Limb (tissue), 2 donors: Measurements from ENCODE around the gene TGFB1.
"Not testable (repeated sequence)": the region's sequence is repeated elsewhere in the genome, so short reads cannot be mapped to it uniquely, and the experiment has no call there.

ENCODE experiments used
- DNase-seq, 2 donors: peaks; one replicate each; pipeline ENCODE4 v3.0.0-alpha.2; 2016; ENCODE audit errors: extremely low spot score in 2 of 2

Gene TGFB1

DNA sequence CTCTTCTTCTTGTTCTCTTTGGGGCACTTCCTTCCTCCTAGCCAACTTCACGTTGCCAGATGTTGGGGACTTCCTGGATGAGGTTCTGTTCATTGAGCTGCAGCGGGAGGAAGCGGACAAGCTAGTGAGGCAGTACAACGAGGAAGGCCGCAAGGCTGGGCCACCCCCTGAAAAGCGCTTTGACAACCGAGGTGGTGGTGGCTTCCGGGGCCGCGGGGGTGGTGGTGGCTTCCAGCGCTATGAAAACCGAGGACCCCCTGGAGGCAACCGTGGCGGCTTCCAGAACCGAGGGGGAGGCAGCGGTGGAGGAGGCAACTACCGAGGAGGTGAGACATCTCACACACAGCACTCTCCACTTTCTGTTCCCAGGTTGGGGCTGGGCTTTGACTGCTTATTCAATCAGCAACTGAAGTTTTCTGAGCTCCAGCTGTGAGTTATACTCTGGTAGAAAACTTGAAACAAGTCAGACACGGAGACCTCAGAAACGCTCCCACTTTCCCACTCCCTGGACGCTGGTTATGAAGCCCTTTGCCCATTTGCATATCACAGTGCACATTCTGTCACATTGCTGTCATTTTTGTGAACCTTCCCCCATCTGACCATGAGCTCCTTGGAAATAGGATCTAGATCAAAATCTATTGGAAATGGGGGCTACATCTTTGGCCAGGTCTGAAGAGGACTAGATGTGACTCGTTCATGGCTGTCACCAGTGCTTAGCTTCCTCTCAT lies 50.9 kb downstream of the TGFB1 start:
- no peak for DNase-seq

DNA sequence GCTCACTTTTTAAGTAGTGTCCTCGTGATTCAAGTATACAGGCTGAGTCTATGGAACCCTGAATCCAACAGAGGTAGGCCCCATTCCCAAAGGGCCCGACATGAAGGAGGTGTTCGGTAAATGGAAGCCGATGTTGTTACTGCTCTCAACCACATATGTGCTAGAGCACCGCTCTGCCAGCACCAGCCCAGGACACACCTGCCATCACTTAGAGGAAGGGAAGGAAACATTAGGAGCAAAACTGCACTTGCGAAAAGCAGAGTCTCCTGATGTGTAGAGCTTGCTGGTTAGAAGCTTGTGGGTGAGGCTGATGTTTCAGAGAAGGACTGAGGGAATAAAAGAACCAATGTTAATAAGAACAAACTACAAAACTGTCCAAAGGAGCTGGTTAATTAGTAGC lies 53.2 kb downstream of the TGFB1 start:
- no peak for DNase-seq

DNA sequence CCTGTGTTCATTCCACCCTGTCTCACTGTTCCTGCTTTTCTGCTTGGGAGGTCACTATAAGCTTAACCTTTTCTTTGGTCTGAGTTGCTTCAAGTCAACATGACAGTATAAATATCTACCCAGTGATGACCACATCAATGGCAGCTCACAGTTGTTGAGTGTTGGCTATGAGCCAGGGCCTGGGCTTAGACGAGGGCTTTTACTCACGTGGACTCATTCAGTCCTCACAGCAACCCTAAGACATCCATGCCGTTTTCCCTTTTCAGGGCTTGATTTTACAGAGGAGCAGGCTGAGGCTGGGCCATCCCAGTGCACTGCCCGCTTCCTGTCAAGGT lies 54.0 kb downstream of the TGFB1 start:
- peak in 1 of 2 donors; percentile 53 for DNase-seq

DNA sequence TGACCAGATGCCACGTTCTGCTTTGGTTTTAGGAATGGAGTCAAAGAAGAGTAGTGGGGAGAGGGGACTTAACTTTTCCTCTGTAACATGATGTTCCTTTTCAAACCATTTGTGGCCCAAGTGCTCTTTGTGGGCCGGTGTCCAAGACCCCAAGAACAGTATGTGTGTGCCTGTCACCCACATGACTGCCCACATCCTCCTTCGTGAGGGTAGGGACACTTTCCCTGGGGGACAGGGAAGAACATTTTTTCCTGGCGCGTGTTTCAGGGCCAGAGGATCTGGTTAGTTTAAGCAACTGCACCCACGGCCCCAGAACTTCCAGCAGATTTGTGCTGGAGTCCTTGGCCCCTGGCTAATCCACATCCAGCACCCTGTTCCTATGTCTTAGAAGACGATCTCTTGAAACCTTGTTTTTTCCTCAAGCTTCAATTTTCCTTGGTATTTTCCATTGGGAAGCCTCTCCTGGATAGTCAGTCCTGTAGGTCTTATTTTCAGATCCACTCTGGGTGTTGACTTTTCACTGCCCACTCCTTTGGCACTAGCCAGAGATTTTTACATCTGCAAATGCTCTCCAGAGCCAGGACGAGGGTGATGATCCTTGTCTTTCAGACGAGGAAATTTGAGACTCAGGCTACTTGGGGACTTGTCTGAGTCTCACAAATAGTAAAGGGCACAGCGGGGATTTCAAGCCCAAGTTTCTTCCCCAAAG lies 54.5 kb downstream of the TGFB1 start:
- no peak for DNase-seq

DNA sequence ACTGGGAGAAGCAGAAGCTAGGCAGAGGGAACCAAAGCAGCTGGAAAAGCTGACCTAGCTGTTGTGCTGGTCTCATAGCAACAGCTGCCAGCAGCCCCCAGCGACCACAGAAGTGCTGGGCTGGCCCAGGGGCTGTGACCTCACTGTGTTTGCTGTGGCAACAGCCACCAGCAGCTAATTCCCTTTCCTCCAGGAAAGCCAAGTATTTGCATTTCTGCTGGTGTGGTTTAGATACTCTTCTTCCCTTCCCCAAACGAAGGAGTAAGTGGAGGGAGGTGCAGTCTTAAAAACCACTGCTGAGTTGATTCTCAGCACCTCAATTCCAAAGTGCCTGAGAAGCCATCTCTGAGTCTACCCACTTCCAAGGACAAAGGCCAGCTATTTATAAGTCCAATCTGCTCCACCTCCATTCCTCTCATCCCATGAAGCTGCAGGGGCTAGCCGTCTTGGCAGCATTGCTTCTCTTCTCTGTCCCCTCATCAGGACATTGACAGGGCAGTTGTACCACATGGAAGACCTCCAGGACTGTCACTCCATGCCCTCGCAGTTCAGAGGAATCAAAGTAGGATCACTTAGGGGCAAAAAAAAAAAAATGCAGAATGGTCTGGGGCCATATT lies 55.3 kb downstream of the TGFB1 start:
- peak; percentile 75 to 86 for DNase-seq

DNA sequence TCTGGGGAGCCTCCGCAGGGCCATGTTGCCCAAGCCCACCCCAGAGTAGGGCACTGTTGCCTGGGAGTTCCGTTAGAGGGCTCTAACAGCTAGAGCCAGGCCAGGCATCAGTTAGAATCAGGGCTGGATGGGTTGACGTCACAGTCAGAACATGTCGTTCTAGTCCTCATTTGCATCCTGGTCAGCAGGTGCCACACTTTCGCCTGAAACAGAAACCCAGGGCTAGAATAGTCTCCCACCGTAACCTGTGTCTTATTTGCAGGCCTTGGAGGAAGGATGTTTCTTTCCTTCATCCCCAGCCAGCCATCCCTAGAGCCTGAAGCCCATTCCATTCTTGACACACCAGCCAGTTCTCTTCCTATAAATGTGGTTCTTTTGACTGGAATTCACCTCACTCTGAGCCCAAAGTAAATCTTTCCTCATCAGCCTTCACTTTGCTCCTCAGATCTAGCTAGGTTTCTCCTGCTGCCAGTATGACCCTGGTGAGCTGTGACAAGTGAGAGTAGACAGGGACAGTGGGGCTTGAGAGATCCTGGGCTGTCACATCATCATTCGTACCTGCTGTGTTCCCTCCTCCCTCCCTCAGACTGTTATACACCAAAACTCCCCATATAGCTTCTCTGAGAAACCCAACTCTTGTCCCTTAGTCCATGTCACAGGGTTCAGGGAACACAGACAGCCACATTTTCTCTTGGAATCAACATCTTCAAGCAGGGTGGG lies 55.9 kb downstream of the TGFB1 start:
- DNase-seq, result no peak

DNA sequence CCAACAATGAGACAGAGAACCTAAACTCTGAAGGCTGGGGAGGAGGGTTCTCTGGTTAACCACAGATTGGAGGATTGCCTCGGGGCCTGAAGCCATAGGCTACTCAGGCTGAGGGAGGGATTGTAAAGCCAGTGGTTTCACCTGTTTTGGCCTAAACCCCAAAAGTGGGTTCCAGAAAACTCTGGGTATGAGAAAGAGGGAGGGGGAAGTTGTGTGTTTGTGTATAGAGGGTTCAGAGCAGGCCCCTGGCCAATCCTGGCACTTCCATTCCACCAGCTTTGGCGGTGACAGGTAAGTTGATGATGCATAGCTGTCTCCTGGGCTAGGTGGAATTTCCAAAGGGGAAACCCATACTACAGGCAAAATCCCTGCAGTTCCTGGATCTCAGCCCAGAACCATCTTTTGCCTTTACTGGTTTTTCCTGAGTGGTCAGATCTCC lies 57.3 kb downstream of the TGFB1 start:
- no peak for DNase-seq

DNA sequence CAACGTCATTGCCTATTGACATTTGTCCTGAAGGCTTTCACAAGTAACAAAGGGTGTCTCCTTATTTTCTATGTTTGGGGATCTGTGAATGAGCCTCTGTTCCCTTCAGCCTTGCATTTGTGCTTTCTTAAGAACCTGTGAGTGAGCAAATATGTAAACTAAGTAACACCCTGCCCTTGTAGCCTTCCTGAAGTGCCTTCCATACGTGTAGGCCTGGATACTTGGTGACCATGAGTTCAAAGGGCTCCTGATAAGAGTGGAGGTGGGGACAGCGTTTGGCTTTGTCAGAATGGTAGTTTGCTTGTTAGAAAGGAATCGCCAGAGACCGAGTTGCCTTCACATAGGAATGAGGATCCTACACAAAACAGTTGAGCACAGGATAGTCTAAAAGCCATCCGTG lies 58.2 kb downstream of the TGFB1 start:
- no peak for DNase-seq

DNA sequence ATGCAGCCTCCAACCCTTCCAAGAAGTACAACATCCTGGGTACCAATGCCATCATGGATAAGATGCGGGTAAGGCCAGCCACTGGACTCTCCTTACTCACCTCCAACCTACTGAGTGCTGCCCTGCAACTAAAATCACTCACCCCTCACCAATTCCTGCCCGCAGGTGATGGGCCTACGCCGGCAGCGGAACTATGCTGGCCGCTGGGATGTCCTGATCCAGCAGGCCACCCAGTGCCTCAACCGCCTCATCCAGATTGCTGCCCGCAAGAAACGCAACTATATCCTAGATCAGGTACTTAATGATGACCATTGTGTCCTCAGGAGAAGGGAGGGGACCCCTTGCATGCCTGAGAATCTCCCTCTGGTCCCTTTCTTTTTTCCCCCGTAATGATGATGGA lies 59.3 kb downstream of the TGFB1 start:
- DNase-seq, result no peak

DNA sequence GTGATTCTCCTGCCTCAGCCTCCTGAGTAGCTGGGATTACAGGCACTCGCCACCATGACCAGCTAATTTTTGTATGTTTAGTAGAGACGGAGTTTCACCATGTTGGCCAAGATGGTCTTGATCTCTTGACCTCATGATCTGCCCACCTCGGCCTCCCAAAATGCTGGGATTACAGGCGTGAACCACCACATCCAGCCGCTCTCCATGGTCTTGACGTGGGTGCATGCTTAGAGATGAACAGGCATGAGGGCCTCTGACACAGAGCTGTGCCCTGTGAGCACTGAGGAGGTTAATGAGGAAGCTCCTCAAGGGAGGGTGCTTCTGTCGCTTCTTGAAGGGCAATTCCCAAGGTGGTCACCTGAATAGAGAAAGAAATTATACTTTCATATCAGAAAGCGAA lies 63.9 kb downstream of the TGFB1 start:
- DNase-seq, result not testable (repeated sequence)

DNA sequence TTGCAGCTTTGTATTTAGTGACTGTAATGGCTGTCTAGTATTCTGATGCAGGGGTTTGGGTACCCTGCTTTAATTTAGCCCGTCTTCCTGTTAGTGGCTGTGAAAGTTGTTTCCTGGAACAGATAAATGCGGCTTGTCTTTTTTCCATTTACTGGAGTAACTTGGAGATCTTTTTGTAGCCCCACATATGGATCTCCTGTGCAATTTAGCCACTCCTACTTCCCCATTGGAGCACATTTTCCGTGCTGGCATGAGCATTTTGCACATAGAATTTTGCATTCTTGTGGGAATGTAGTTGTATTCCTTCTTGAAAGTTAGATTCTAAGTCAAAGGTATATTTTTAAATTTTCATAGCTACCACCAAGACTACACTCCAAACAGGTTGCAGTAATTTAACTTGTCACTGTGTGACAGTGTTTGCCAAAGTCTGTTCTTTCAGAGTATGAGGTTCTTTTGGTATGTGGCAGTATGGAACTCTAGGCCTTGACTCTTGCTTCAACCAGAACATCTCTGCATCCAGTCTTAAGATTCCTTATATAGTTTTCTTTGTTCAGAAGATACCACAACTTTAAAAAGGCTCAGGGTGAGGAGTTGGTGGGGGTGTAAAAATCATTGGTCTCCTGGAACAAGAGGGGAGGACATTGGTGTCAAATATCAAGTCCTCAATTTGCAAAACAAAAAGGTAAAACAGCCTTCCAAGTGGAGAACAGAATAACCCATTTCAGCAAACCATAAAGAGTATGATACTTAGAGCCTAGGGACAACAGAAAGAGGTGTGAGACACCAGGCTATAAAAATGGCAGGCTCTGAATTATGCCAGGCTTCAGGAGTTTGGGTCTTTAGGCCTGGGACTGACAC lies 64.8 kb downstream of the TGFB1 start:
- no peak for DNase-seq
